OCI-LY1 (cell line): ENCODE data around the gene CBARP.

ENCODE experiments used
- EZH2 ChIP-seq: fragments of 200-600 bp; sonication (generic), shearing (Covaris generic); IDR thresholded peaks from 2 replicates; pipeline ENCODE4 v1.8.0; 2017; ENCODE audit warnings: borderline replicate concordance, mixed run types, mild to moderate bottlenecking, antibody characterized with exemption, low read length, moderate library complexity, mixed read lengths
- TF ChIP-seq, protein P1 (sequence below): fragments of 200-600 bp; sonication (generic), shearing (Covaris generic); IDR thresholded peaks from 2 replicates; pipeline ENCODE4 v1.5.1; 2017; ENCODE audit warnings: mild to moderate bottlenecking, antibody characterized with exemption, low read length, moderate library complexity, mixed read lengths

GRCh38 chr19:1279782-1280341 is 42.1 kb upstream of the CBARP start:
- TF ChIP-seq, protein P1, sequence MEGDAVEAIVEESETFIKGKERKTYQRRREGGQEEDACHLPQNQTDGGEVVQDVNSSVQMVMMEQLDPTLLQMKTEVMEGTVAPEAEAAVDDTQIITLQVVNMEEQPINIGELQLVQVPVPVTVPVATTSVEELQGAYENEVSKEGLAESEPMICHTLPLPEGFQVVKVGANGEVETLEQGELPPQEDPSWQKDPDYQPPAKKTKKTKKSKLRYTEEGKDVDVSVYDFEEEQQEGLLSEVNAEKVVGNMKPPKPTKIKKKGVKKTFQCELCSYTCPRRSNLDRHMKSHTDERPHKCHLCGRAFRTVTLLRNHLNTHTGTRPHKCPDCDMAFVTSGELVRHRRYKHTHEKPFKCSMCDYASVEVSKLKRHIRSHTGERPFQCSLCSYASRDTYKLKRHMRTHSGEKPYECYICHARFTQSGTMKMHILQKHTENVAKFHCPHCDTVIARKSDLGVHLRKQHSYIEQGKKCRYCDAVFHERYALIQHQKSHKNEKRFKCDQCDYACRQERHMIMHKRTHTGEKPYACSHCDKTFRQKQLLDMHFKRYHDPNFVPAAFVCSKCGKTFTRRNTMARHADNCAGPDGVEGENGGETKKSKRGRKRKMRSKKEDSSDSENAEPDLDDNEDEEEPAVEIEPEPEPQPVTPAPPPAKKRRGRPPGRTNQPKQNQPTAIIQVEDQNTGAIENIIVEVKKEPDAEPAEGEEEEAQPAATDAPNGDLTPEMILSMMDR: peak; percentile 94
- TF ChIP-seq EZH2: no peak
